NCI-H2171 (cell line): ENCODE measurements around the gene EPS15.
"Not testable (repeated sequence)": the region's sequence is repeated elsewhere in the genome, so short reads cannot be mapped to it uniquely, and the experiment has no call there.

ENCODE experiments used
- DNase-seq: peaks from one replicate; lab custom pipeline; 2025; lab: John Stamatoyannopoulos, UW

The EPS15 gene

DNA sequence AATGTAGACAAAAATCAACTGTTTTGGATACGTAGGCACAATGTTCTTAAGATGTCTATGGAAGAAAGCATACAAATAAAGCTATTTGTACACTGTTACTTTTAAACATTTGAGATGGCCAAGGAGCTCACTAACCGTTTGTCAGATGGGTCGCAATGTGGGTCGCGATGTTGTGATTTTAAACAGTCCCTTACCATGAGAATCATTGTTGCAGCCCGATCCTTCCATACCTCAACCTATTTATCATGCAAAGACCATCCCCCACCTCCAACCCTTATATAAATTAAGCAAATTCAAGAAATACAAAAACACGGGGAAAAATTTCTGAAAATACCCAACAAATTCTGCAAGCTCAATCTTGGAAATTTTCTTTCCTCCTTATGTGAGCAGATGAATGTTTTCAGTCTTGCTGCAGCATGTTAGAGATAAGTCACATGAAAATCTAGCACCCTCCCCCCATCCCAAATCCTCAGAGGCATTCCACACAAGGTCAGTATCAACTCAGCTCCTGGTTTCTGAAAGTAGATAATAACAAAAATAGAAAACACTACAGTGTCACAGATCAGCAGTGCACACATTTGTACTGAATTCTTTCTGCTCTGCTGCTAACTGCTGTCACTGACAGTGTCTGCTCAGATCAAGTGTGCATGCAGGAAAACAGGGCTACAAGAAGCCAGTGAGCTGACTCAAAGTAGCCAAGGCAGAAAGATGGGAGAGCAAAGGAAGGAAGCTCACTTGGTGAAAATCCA lies 95.8 kb downstream of the EPS15 start:
- DNase-seq: no peak

DNA sequence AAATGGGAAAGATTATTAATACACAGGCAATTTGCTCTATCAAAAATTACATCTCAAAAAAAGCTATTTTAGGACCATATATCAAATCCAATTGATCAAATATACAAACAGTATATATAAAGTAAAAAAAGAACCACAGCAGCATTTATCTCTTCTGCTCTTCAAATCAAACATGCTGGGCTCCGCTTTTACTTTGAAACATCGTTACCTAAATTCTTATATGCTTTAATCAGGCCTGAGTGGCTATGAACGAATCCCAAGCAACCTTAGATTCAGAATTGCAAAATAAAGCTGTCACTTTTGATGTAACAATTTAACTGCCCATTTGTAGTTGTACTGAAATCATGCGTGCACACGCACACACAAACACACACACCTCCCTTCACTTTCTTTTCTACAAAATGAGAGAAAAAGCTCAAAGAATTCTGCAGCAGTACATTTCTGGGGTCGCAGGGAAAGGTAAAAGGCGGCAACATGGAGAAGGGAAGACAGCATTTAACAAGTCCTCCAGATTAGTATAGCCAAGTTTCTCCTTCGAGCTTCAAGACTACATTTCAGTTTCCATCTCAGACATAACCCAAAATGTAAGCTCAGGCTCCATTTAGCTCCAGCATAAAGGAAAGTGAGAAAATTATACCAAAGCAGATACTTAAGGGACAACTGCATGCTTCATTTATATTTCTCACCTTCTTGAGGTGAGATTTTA lies 96.5 kb downstream of the EPS15 start:
- no peak for DNase-seq

DNA sequence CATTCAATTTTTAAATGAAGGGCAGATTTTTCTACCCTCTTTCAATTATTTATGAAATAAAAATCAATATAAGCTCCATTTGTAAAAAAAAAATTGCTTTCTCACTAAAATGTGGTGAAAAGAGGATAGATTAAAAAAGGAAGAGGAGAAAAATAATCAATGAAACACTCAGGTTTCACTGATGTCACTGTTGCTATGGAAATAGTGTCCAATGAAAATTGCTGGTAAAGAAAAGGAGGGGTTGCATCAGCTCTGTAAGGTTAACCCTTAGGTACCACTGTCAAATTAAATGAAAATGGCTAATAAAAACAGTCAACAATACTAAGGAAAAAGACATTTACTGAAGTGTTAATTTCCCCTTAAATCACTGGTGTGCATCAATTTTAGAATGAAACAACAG lies 97.1 kb downstream of the EPS15 start:
- DNase-seq: peak; percentile 61

- DNase-seq: no peak
Measured at GRCh38 chr1:51420867-51421627, 98.0 kb downstream of the EPS15 start.

DNA sequence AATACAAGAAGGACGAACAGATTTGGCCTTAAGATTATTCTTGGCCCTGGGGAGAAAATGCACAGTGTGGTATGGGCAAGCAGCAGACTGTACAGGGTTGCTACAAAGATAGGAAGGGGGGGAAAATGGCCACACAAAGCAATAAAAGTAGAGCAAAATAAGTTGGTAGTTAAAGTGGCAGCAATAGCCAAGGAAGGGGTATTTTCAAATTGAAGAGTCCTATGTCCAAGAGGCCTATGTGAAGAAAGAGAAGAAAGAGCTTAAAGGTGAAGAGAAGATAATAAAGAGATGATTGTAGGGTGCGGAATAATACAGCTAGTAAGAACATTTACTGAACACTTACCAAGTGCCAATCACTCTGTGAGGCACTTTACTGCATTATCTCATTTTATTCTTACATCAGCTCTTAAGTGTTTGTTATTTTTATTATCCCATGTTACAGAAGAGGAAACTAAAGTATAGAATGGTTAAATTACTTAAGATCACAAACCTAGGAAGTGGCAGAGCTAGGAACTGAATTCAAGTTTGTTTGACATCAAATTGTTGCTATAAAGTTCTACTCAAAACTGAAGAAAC lies 100.6 kb downstream of the EPS15 start:
- DNase-seq: no peak

DNA sequence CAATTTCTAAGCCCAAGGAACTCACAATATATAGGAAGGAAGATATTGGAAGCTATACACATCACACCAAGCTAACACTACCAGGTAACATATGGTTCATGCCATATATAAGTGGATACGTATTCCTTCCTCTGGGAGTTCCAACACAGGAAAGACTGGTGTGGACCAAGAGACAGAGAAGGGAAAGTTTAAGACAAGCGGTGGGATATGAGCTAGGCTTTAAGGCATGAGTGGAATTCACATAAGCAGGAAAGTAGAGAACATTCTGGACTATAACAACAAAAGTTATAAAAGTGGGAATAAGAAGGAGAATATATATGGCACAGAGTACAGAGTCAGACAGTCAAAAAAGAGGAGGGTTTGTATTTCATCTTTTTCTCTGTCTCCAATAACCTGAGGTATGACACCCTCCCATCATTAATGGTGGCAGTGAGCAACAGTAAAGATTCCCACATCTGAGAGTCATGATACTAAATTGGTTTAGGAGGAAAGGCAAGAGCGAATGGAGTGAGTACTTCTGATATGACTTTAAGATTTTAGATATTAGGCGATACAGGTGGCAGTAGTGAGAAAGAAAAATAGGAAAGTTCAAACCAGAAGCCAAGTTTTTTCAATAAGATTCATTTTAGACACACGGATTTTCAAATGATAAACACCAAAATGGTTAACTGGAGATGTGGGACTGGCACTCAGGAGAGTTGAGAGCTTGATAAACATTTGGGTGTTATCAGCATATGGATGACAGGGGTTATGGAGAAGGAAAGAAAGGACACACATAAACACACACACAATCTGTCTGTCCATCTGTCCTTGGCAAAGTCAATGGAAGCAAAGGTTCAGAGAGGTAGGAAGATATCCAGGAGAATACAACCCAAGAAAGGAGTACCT lies 101.3 kb downstream of the EPS15 start:
- no peak for DNase-seq

- no peak for DNase-seq
Measured at GRCh38 chr1:51416910-51417309, 102.2 kb downstream of the EPS15 start.

DNA sequence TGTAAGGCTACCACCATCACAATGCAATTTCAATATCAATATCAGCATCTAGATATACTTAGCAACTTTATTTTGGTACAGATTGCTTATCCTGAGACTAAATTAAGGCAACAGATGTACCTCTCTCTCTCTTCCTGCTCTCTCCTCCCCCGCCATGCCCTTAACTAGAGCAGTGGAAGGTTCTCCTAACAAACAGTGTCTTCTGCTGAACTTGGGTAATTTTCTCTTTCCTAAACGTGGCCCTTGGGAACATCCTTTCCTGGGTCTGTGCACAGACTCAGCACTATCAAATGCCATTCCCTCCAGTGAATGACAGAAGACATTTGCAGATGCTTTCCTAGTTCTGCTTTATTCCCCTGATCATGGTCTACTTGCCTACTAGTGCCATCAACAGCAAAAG lies 103.1 kb downstream of the EPS15 start:
- DNase-seq: peak; percentile 36

DNA sequence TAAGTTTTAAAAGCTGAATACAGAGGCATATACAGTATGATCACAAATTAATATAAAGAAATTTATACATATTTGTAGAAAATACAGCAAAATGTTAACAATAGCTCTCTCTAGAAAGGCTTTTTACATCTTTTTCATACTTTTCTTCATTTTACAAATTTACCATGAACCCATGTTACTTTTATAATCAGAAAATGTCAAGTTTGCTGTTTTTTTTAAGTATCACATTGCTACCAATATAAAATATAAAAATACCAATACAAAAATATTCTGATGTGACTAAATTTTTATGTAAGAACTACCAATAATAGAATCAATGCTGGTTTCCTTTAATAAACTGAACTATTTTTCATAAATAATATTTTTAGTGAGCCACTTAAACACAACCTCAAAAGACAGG lies 104.3 kb downstream of the EPS15 start:
- DNase-seq: no peak

GRCh38 chr1:51411820-51412219 lies 107.2 kb downstream of the EPS15 start:
- DNase-seq: not testable (repeated sequence)

GRCh38 chr1:51410568-51411460 lies 108.3 kb downstream of the EPS15 start:
- DNase-seq: no peak

GRCh38 chr1:51409755-51410541 lies 109.1 kb downstream of the EPS15 start:
- DNase-seq: not testable (repeated sequence)

GRCh38 chr1:51392241-51392640 lies 126.8 kb downstream of the EPS15 start:
- no peak for DNase-seq

DNA sequence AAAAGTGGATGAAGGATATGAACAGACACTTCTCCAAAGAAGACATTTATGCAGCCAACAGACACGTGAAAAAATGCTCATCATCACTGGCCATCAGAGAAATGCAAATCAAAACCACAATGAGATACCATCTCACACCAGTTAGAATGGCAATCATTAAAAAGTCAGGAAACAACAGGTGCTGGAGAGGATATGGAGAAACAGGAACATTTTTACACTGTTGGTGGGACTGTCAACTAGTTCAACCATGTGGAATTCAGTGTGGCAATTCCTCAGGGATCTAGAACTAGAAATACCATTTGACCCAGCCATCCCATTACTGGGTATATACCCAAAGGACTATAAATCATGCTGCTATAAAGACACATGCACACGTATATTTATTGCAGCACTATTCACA lies 128.4 kb downstream of the EPS15 start:
- DNase-seq: not testable (repeated sequence)

DNA sequence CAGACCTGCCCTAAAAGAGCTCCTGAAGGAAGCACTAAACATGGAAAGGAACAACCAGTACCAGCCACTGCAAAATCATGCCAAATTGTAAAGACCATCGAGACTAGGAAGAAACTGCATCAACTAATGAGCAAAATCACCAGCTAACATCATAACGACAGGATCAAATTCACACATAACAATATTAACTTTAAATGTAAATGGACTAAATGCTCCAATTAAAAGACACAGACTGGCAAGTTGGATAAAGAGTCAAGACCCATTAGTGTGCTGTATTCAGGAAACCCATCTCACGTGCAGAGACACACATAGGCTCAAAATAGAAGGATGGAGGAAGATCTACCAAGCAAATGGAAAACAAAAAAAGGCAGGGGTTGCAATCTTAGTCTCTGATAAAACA lies 131.8 kb downstream of the EPS15 start:
- DNase-seq: not testable (repeated sequence)

GRCh38 chr1:51386259-51386658 lies 132.8 kb downstream of the EPS15 start:
- not testable (repeated sequence) for DNase-seq

GRCh38 chr1:51385776-51386175 lies 133.3 kb downstream of the EPS15 start:
- DNase-seq: no peak

- no peak for DNase-seq
Measured at GRCh38 chr1:51381964-51382363, 137.1 kb downstream of the EPS15 start.

DNA sequence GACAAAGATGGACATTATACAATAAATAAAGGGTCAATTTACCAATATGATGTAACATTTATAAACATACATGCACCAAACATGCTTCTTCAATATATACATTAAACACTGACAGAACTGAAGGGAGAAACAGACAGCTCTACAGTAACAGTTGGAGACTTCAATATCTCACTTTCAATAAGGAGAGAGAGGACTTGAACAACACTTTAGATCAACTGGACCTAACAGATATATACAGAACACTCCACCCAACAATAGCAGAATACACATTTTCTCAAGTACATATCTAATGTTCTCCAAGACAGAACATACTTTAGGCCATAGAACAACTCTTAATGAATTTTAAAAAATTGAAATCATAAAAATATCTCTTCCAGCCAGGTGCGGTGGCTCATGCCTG lies 138.1 kb downstream of the EPS15 start:
- DNase-seq: no peak

DNA sequence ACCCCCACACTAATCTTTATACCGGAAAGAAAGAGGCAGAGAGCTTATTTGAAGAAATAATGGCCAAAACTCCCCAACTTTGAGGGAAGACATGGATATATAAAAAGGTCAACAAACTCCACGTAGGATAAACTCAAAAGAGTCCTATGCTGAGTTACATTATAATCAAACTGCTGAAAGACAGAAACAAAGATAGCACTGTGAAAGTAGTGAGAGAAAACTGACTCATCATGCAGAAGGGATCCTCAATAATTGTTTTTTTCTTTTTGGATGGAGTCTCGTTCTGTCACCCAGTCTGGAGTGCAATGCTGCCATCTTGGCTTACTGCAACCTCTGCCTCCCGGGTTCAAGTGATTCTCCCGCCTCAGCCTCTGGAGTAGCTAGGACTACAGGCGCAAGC lies 140.2 kb downstream of the EPS15 start:
- no peak for DNase-seq
